Nephron (organoid): ENCODE measurements around the gene UPP2.

Experiments
- H3K27ac Mint-ChIP-seq, 3 experiments: 2 replicates each; pipeline ENCODE4 v1.8.0; 2020; ENCODE audit warnings: mixed read lengths in 3 of 3, mild to moderate bottlenecking in 2 of 3, moderate library complexity in 1 of 3
- H3K27me3 Mint-ChIP-seq: 2 replicates; pipeline ENCODE4 v1.8.0; 2021; ENCODE audit warnings: low read depth, mild to moderate bottlenecking, moderate library complexity, mixed read lengths
- H3K36me3 Mint-ChIP-seq: 2 replicates; pipeline ENCODE4 v1.8.0; 2020; ENCODE audit warnings: low read depth, mixed read lengths
- H3K4me1 Mint-ChIP-seq: 2 replicates; pipeline ENCODE4 v1.8.0; 2020; ENCODE audit warnings: mixed read lengths
- H3K4me3 Mint-ChIP-seq, 3 experiments: 2 replicates each; pipeline ENCODE4 v1.8.0; 2020; ENCODE audit warnings: mild to moderate bottlenecking in 3 of 3, mixed read lengths in 3 of 3, moderate library complexity in 2 of 3
- H3K9me3 Mint-ChIP-seq: 2 replicates; pipeline ENCODE4 v1.8.0; 2020; ENCODE audit warnings: mixed read lengths
- TF ChIP-seq, protein P1 (sequence below), 3 experiments: fragments of 200-600 bp; sonication (generic); IDR thresholded peaks; one replicate each; pipeline ENCODE4 v1.5.0; 2021; ENCODE audit warnings: antibody characterized with exemption in 3 of 3; ENCODE audit not compliant: unreplicated experiment in 3 of 3

Gene UPP2

DNA sequence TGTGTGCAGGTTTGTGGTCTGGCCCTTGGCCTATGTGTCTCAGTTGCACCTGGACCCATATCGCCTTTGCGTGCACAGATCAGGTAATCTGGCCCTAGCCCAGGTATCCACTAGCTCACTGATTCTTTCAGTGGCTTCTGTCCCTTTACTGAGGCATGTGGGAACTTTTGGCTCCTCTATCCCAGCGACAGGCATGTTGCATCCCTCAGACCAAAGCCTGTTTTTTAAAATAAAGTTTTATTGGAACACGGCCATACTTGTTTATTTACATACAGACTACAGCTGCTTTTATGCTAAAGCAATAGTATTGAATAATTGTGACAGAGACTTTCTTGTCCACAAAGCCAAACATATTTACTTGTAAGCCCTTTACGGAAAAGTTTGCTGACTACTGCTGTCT is 39.9 kb upstream of the UPP2 start:
- H3K4me1 Mint-ChIP-seq = peaks cover 5% of the 10 kb centered on the region
- peaks cover 4% of the 10 kb centered on the region for H3K27me3 Mint-ChIP-seq
- TF ChIP-seq, protein P1, sequence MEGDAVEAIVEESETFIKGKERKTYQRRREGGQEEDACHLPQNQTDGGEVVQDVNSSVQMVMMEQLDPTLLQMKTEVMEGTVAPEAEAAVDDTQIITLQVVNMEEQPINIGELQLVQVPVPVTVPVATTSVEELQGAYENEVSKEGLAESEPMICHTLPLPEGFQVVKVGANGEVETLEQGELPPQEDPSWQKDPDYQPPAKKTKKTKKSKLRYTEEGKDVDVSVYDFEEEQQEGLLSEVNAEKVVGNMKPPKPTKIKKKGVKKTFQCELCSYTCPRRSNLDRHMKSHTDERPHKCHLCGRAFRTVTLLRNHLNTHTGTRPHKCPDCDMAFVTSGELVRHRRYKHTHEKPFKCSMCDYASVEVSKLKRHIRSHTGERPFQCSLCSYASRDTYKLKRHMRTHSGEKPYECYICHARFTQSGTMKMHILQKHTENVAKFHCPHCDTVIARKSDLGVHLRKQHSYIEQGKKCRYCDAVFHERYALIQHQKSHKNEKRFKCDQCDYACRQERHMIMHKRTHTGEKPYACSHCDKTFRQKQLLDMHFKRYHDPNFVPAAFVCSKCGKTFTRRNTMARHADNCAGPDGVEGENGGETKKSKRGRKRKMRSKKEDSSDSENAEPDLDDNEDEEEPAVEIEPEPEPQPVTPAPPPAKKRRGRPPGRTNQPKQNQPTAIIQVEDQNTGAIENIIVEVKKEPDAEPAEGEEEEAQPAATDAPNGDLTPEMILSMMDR (IDR thresholded peaks at IDR 0.05; ENCODE audit: unreplicated experiment in 3 of 3) = no peak
- no peaks in the 10 kb centered on the region for H3K36me3 Mint-ChIP-seq
- H3K9me3 Mint-ChIP-seq = no peaks in the 10 kb centered on the region
- H3K4me3 Mint-ChIP-seq = no peak overlapping the region
- no peak overlapping the region for H3K27ac Mint-ChIP-seq

DNA sequence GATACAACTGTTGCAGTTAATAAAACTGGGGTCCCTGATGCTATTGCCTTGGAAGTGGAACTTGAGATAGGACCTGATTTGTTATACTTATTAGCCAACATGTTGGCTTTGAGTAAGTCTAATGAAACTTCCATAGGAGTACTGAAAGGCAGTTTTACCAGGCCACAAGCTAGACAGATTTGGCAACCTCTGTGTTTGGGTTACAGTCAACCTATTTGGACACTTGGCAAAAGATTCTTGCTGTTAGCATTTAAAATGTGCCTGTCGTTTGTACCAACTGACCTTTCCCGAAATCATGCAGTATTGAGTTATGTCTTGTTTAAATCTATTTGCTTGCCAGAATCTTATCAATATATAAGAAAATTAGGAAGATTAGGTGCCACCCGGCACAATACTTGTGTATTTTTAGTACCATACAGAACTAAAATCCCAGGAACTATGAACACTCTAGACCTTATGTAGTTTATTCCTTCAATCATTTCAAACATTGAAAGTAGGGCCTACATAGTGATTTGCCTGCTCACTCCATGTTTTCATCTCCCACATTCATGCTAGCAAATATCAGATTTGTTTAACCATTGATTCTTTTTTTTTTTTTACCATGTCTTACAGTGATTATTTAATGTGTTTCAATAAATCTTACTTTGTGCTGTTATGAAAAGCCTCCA is 35.5 kb upstream of the UPP2 start:
- Mint-ChIP-seq H3K9me3 (no peaks in the 10 kb centered on the region), H3K4me1 (no peaks in the 10 kb centered on the region), H3K27ac (no peak overlapping the region), H3K4me3 (no peak overlapping the region), H3K27me3 (peaks cover 4% of the 10 kb centered on the region), H3K36me3 (no peaks in the 10 kb centered on the region)
- TF ChIP-seq, protein P1 (IDR thresholded peaks at IDR 0.05; ENCODE audit: unreplicated experiment in 3 of 3) = no peak

DNA sequence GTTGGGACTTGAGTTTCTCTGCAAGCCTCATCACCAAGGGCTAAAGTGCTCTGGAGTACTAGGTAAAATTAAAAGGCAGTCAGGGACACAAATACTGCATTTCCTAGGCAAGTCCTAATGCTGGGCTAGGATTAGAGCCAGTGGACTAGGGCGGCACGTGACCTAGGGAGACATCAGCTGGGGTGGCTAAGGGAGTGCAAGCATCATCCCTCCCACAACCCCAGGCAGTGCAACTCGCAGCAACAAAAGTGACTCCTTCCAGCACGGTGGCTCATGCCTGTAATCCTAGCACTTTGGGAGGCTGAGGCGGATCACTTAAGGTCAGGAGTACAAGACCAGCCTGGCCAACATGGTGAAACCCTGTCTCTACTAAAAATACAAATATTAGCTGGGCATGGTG is 30.7 kb upstream of the UPP2 start:
- peaks cover 2% of the 10 kb centered on the region for H3K9me3 Mint-ChIP-seq
- TF ChIP-seq, protein P1 (IDR thresholded peaks at IDR 0.05; ENCODE audit: unreplicated experiment in 3 of 3) = no peak

DNA sequence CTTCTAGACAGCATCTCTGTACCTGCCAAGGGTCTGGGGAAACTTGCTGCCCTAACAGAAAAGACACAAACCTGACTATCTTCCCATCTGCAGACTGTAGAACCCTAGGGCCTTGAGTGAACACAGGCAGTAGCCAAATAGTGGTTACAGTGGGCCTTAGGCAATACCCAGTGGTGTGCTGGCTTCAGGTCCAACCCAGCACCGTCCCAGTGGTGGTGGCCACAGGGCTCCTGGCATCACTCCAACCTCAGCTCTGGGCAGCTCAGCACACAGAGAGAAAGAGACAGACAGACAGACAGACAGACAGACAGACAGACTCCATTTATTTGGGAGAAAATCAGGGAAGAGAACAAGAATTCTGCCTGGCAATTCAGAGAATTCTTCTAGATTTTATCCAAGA is 29.3 kb upstream of the UPP2 start:
- TF ChIP-seq, protein P1 (IDR thresholded peaks at IDR 0.05; ENCODE audit: unreplicated experiment in 3 of 3) = no peak
- Mint-ChIP-seq H3K27me3 (no peaks in the 10 kb centered on the region), H3K36me3 (no peaks in the 10 kb centered on the region), H3K4me1 (no peaks in the 10 kb centered on the region), H3K9me3 (peaks cover 10% of the 10 kb centered on the region), H3K4me3 (no peak overlapping the region), H3K27ac (no peak overlapping the region)

More for the DNA sequence above, 30.7 kb upstream of the UPP2 start:
- H3K27me3 Mint-ChIP-seq = no peaks in the 10 kb centered on the region
- no peaks in the 10 kb centered on the region for H3K4me1 Mint-ChIP-seq
- no peak overlapping the region for H3K27ac Mint-ChIP-seq
- H3K36me3 Mint-ChIP-seq = no peaks in the 10 kb centered on the region
- no peak overlapping the region for H3K4me3 Mint-ChIP-seq

DNA sequence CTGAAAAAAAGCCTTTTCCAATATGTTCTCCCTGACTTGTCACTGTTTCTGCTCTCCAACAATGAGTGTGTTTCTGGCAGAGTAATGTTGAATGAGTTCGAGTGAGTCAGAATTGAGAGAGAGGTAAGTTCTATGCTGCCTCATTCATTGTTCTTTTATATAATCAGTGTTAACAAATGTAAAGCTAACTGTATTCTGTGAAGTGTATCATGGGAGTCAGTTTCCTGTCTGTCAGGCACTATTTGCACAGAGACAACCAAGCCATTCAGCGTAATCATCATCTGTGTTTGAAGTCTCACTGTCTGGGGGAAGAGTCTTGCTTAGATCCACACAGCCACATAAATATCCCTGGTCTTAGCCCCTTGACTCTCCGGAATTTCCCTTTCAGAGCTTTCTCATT is 22.0 kb upstream of the UPP2 start:
- Mint-ChIP-seq H3K9me3 (peaks cover 27% of the 10 kb centered on the region), H3K4me3 (no peak overlapping the region), H3K27me3 (no peaks in the 10 kb centered on the region), H3K36me3 (no peaks in the 10 kb centered on the region), H3K4me1 (no peaks in the 10 kb centered on the region), H3K27ac (peak overlapping the region in 1 of 3 experiments; percentile 19)
- TF ChIP-seq, protein P1 (IDR thresholded peaks at IDR 0.05; ENCODE audit: unreplicated experiment in 3 of 3) = no peak

DNA sequence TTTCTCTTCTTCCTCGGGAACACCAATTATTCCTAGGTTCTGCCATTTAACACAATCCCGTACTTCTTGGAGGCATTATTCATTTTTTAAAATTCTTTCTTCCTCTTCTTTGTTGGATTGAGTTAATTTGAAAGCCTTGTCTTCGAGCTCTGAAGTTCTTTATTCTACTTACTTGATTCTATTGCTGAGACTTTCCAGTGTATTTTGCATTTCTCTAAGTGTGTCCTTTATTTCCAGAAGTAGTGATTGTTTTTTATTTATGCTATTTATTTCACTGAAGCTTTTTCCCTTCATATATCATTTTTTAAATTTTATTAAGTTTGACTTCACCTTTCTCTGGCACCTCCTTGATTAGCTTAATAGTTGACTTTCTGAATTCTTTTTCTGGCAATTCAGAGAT is 13.6 kb upstream of the UPP2 start:
- peaks cover 4% of the 10 kb centered on the region for H3K36me3 Mint-ChIP-seq

More for the DNA sequence above, 13.6 kb upstream of the UPP2 start:
- Mint-ChIP-seq H3K9me3 (peaks cover 35% of the 10 kb centered on the region), H3K4me1 (no peaks in the 10 kb centered on the region), H3K4me3 (no peak overlapping the region), H3K27ac (no peak overlapping the region), H3K27me3 (no peaks in the 10 kb centered on the region)
- TF ChIP-seq, protein P1 (IDR thresholded peaks at IDR 0.05; ENCODE audit: unreplicated experiment in 3 of 3) = no peak
